K562 (cell line): ENCODE data around the gene AOC3. TPM values are rescaled to one million over a fixed set of nuclear protein-coding genes. Genes with fewer than 3 reads are reported as not detected.

Experiments
- ATAC-seq: fragments of 200-7000 bp; cut with Tn5 transposase; 3 replicates; pipeline ENCODE4 v1.9.1; 2020; ENCODE audit warnings: moderate library complexity
- BruUV-seq: library from RNA; stranded (reverse); fragments of 400-500 nt; replicated peaks from 2 replicates; lab custom pipeline; 2021; lab: Mats Ljungman, UMichigan
- CTCF ChIA-PET: fragments of 300-600 bp; formaldehyde crosslinking; extraction: SDS; loops from one replicate; lab custom pipeline; 2021; ENCODE audit warnings: low intra/inter-chr PET ratio; lab: Yijun Ruan, JAX
- POLR2A ChIA-PET: fragments of 300-600, 350-650 bp; sonication (Branson Sonifier 250); formaldehyde crosslinking; extraction: SDS; loops from one replicate; lab custom pipeline; 2021; ENCODE audit warnings: antibody characterized with exemption, inconsistent platforms; lab: Yijun Ruan, JAX
- DNase-seq, 4 experiments: peaks; one replicate each; pipeline versions ENCODE4 v3.0.0 to v3.0.0-alpha.2; 2011 to 2018; ENCODE audit warnings: low spot score in 3 of 4, mixed read lengths in 3 of 4; ENCODE audit errors: extremely low read depth in 1 of 4
- FAIRE-seq: peaks from 2 replicates; lab custom pipeline; 2011; peaks lifted over from hg19 to GRCh38; lab: Jason Lieb, UNC
- H2AFZ ChIP-seq: 2 replicates; pipeline ENCODE4 v1.6.0; 2011; ENCODE audit warnings: low read depth, low read length, control low read depth, inconsistent platforms
- H3K27ac ChIP-seq: fragments of 200-600 bp; 3 replicates; pipeline ENCODE4 v1.8.0; 2011; ENCODE audit warnings: low read depth, mild to moderate bottlenecking, control low read depth, inconsistent platforms, low read length, moderate library complexity, mixed read lengths; ENCODE audit errors: extremely low read depth
- H3K27me3 ChIP-seq, 2 experiments: fragments of 300-600 bp in 1 of 2; 2 replicates in 1 of 2; 3 replicates in 1 of 2; pipeline versions ENCODE4 v1.6.0 to v1.8.0; 2011; ENCODE audit warnings: inconsistent platforms in 2 of 2, low read length in 2 of 2, mild to moderate bottlenecking in 1 of 2, mixed read lengths in 1 of 2, moderate library complexity in 1 of 2; ENCODE audit not compliant: control insufficient read depth in 2 of 2, insufficient read depth in 2 of 2
- H3K36me3 ChIP-seq: fragments of 300-600 bp; 3 replicates; pipeline ENCODE4 v1.8.0; 2011; ENCODE audit warnings: mild to moderate bottlenecking, low read length, inconsistent platforms; ENCODE audit not compliant: control insufficient read depth, insufficient read depth
- H3K4me1 ChIP-seq, 2 experiments: fragments of 200-600 bp in 1 of 2; replicated peaks in 1 of 2; 2 replicates in 1 of 2; 3 replicates in 1 of 2; pipeline versions ENCODE4 v1.5.1 to v1.8.0; 2011; ENCODE audit warnings: inconsistent platforms in 2 of 2, low read length in 2 of 2, mild to moderate bottlenecking in 1 of 2, mixed read lengths in 1 of 2, moderate library complexity in 1 of 2; ENCODE audit not compliant: control insufficient read depth in 2 of 2, insufficient read depth in 2 of 2
- H3K4me2 ChIP-seq: 2 replicates; pipeline ENCODE4 v1.6.1; 2011; ENCODE audit warnings: low read length, control low read depth, inconsistent platforms, mixed read lengths; ENCODE audit not compliant: insufficient read depth
- H3K4me3 ChIP-seq: fragments of 200-600 bp; sonication (generic), shearing (Covaris generic); 2 replicates; pipeline ENCODE4 v1.5.1; 2016; ENCODE audit warnings: control low read depth, inconsistent platforms
- H3K79me2 ChIP-seq: fragments of 200-600 bp; 3 replicates; pipeline ENCODE4 v1.8.0; 2011; ENCODE audit warnings: low read length, inconsistent platforms; ENCODE audit not compliant: control insufficient read depth, insufficient read depth
- H3K9ac ChIP-seq, 2 experiments: 2 replicates each; pipeline versions ENCODE4 v1.6.0 to v1.6.1; 2011; ENCODE audit warnings: low read depth in 2 of 2, low read length in 2 of 2, control low read depth in 1 of 2, inconsistent platforms in 1 of 2, mild to moderate bottlenecking in 1 of 2, mixed read lengths in 1 of 2; ENCODE audit not compliant: insufficient read depth in 1 of 2
- H3K9me1 ChIP-seq: one replicate; pipeline ENCODE4 v1.6.0; 2011; ENCODE audit warnings: inconsistent platforms, mild to moderate bottlenecking, low read length, moderate library complexity; ENCODE audit not compliant: control insufficient read depth, insufficient read depth
- H3K9me3 ChIP-seq: replicated peaks from 2 replicates; pipeline ENCODE4 v1.5.1; 2011; ENCODE audit warnings: low read depth, low read length, inconsistent platforms; ENCODE audit not compliant: control insufficient read depth, insufficient read depth
- H4K20me1 ChIP-seq: replicated peaks from 2 replicates; pipeline ENCODE4 v1.6.1; 2011; ENCODE audit warnings: low read length, inconsistent platforms, mixed read lengths; ENCODE audit not compliant: control insufficient read depth, insufficient read depth
- CBX8 ChIP-seq: fragments of 200-600 bp; sonication (generic); IDR thresholded peaks from 2 replicates; pipeline ENCODE4 v1.6.1; 2012; ENCODE audit warnings: borderline replicate concordance, mixed run types, low read depth, mild to moderate bottlenecking, moderate library complexity, mixed read lengths, low read length, control low read depth, inconsistent platforms; ENCODE audit not compliant: poor library complexity, severe bottlenecking; ENCODE audit errors: extremely low read depth
- ELF1 ChIP-seq: fragments of 200-800 bp; sonication (Bioruptor generic); IDR thresholded peaks from 2 replicates; pipeline ENCODE4 v1.6.1; 2016; ENCODE audit warnings: missing genetic modification characterization, missing compliant biosample characterization
- KDM1A ChIP-seq, 2 experiments: fragments of 450-650 bp; IDR thresholded peaks; 2 replicates each; pipeline ENCODE4 v1.6.1; 2016; ENCODE audit warnings: mild to moderate bottlenecking in 2 of 2
- NELFE ChIP-seq: IDR thresholded peaks from 2 replicates; pipeline ENCODE4 v1.6.1; 2011; ENCODE audit warnings: mild to moderate bottlenecking; ENCODE audit not compliant: insufficient read depth, insufficient read length
- PHB2 ChIP-seq: fragments of 450-650 bp; IDR thresholded peaks from 2 replicates; pipeline ENCODE4 v1.6.1; 2017; ENCODE audit warnings: low read depth
- RAD51 ChIP-seq: fragments of 450-650 bp; IDR thresholded peaks from 2 replicates; pipeline ENCODE4 v1.7.1; 2016; ENCODE audit warnings: low read depth, mild to moderate bottlenecking, borderline replicate concordance
- TFAP4 ChIP-seq: sonication (generic); formaldehyde crosslinking; IDR thresholded peaks from 2 replicates; pipeline ENCODE4 v1.8.0; 2022; ENCODE audit warnings: missing genetic modification reagents, mild to moderate bottlenecking, moderate library complexity, borderline replicate concordance
- TGIF2 ChIP-seq: sonication (generic); formaldehyde crosslinking; IDR thresholded peaks from 2 replicates; pipeline ENCODE4 v1.8.1; 2022; ENCODE audit warnings: mild to moderate bottlenecking, missing genetic modification reagents, moderate library complexity
- ZKSCAN1 ChIP-seq: fragments of 150-350 bp; IDR thresholded peaks from 2 replicates; pipeline ENCODE4 v1.6.1; 2016; ENCODE audit warnings: low read depth, low read length
- ZNF311 ChIP-seq: fragments of 250-450 bp; sonication (Bioruptor Pico); IDR thresholded peaks from 2 replicates; pipeline ENCODE4 v1.4.0; 2020; ENCODE audit warnings: mild to moderate bottlenecking, moderate library complexity
- ZNF347 ChIP-seq: fragments of 450-650 bp; formaldehyde crosslinking; IDR thresholded peaks from 2 replicates; pipeline ENCODE4 v1.4.0; 2020; ENCODE audit warnings: low read depth, mild to moderate bottlenecking, moderate library complexity
- ZNF644 ChIP-seq: fragments of 200-800 bp; sonication (Bioruptor generic); IDR thresholded peaks from 2 replicates; pipeline ENCODE4 v1.6.1; 2016; ENCODE audit warnings: low read depth, missing genetic modification characterization, missing compliant biosample characterization
- ZNF699 ChIP-seq: fragments of 250-450 bp; sonication (Bioruptor Pico); IDR thresholded peaks from 2 replicates; pipeline ENCODE4 v1.8.0; 2021; ENCODE audit warnings: mild to moderate bottlenecking, moderate library complexity; ENCODE audit not compliant: insufficient replicate concordance
- ZSCAN32 ChIP-seq: fragments of 450-650 bp; formaldehyde crosslinking; IDR thresholded peaks from 2 replicates; pipeline ENCODE4 v1.4.0; 2020; ENCODE audit warnings: mild to moderate bottlenecking, moderate library complexity
- WGBS: fragments of 100-300 bp; shearing (Covaris generic); methylation state at CpG from one replicate; pipeline ENCODE4 v1.1.6; 2016; ENCODE audit warnings: low coverage, mixed read lengths; ENCODE audit not compliant: insufficient coverage; ENCODE audit errors: missing lambda C conversion rate; 5-methylcytosine and 5-hydroxymethylcytosine counted together
- in situ Hi-C: fragments of 300-500 bp; cut with MboI; formaldehyde crosslinking; loops from 4 replicates; pipeline ENCODE4 v1.15.0; 2018; ENCODE audit warnings: inconsistent platforms, mixed read lengths
- intact Hi-C: fragments of 100-400 bp; cut with micrococcal nuclease; formaldehyde crosslinking; loops from 2 replicates; pipeline ENCODE4 v1.14.2; 2022
- polyA plus RNA-seq, 8 experiments: library from polyadenylated mRNA; depleted of rRNA in 4 of 8; stranded (reverse) in 5 of 8; unstranded in 3 of 8; fragments of >200 nt; fragmentation: Nextera tagmentation in 2 of 8; fragmentation: Illumina TruSeq in 1 of 8; extraction: Ambion mirVana in 2 of 8; extraction: Trizol in 1 of 8; gene quantifications; 2 replicates each; pipeline versions ENCODE4 v1.2.1 to v1.2.3, GENCODE V29; 2011 to 2014; ENCODE audit warnings: inconsistent platforms in 1 of 8, missing spikeins in 1 of 8
- total RNA-seq, 7 experiments: library from RNA; depleted of rRNA in 6 of 7; stranded (reverse); fragments of >200 nt in 6 of 7; fragmentation: Illumina TruSeq in 2 of 7; extraction: Trizol in 2 of 7; gene quantifications; 2 replicates each; pipeline versions ENCODE4 v1.2.1 to v1.2.3, GENCODE V29; 2011 to 2021; ENCODE audit warnings: low replicate concordance in 1 of 7
- TF ChIP-seq, protein P1 (sequence below): sonication (generic); formaldehyde crosslinking; IDR thresholded peaks from 2 replicates; pipeline ENCODE4 v1.8.0; 2022; ENCODE audit warnings: mild to moderate bottlenecking, missing genetic modification reagents, borderline replicate concordance

Gene AOC3
- total and polyA plus RNA-seq, 9 of the 15 experiments (the other 6 are each of a cell fraction or from before 2014, with no cell fraction given) = 0.09 to 0.42 (median 0.22) TPM; not detected in 3

GRCh38 chr17:42882166-42882565 lies 31.2 kb downstream of the AOC3 start:
- BruUV-seq = no TSS peak
- ChIA-PET POLR2A (interaction anchor here (1.0 kb wide), 1 partner anchor 29 kb away, joined by 3 read pairs; no protein-coding TSS in a partner anchor), CTCF (no interaction called here)
- Histone ChIP-seq H3K27me3 (peaks cover 3 to 10% of the 10 kb centered on the region in 2 experiments; a peak in 3 of 5 replicates), H3K4me2 (no peak overlapping the region), H3K36me3 (no peaks in the 10 kb centered on the region), H3K9ac (no peak overlapping the region), H3K27ac (no peak overlapping the region), H2AFZ (no peak overlapping the region), H4K20me1 (no peaks in the 10 kb centered on the region), H3K4me1 (peaks cover 5 to 13% of the 10 kb centered on the region in 2 experiments; a peak in 2 of 5 replicates), H3K4me3 (no peak overlapping the region), H3K9me3 (no peaks in the 10 kb centered on the region), H3K79me2 (no peaks in the 10 kb centered on the region), H3K9me1 (no peaks in the 10 kb centered on the region)
- intact Hi-C loops (loop anchor here (5.0 kb wide), 1 partner anchor 40 kb away; no protein-coding TSS in a partner anchor), in situ Hi-C loops (no loop called here)
- ATAC-seq (no peak), FAIRE-seq (no peak), DNase-seq (no peak)
- WGBS = 50% methylated on average over 8 of the region's 8 CpGs
- TF ChIP-seq, protein P1, sequence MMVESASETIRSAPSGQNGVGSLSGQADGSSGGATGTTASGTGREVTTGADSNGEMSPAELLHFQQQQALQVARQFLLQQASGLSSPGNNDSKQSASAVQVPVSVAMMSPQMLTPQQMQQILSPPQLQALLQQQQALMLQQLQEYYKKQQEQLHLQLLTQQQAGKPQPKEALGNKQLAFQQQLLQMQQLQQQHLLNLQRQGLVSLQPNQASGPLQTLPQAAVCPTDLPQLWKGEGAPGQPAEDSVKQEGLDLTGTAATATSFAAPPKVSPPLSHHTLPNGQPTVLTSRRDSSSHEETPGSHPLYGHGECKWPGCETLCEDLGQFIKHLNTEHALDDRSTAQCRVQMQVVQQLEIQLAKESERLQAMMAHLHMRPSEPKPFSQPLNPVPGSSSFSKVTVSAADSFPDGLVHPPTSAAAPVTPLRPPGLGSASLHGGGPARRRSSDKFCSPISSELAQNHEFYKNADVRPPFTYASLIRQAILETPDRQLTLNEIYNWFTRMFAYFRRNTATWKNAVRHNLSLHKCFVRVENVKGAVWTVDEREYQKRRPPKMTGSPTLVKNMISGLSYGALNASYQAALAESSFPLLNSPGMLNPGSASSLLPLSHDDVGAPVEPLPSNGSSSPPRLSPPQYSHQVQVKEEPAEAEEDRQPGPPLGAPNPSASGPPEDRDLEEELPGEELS (CRISPR knock-in tag) = no peak
- TF ChIP-seq ZNF644 (no peak), ZNF699 (CRISPR knock-in tag) (no peak), ZKSCAN1 (no peak), ZNF311 (CRISPR knock-in tag) (no peak), CBX8 (no peak), NELFE (no peak), RAD51 (no peak), PHB2 (no peak), TGIF2 (CRISPR knock-in tag) (no peak), KDM1A (IDR thresholded peaks at IDR 0.05) (no peak), ZNF347 (CRISPR knock-in tag) (no peak), ELF1 (tag) (no peak), TFAP4 (CRISPR knock-in tag) (no peak), ZSCAN32 (CRISPR knock-in tag) (no peak)
